SK-N-MC (cell line): Measurements from ENCODE around the gene ARHGAP31.

Experiments
- EZH2 ChIP-seq: fragments of 200-600 bp; sonication (generic); IDR thresholded peaks from one replicate; pipeline ENCODE4 v1.6.1; 2017; ENCODE audit warnings: antibody characterized with exemption
- POLR2AphosphoS5 ChIP-seq: IDR thresholded peaks from 2 replicates; pipeline ENCODE4 v1.6.1; 2012; ENCODE audit warnings: mild to moderate bottlenecking, low read depth, low read length, borderline replicate concordance

DNA sequence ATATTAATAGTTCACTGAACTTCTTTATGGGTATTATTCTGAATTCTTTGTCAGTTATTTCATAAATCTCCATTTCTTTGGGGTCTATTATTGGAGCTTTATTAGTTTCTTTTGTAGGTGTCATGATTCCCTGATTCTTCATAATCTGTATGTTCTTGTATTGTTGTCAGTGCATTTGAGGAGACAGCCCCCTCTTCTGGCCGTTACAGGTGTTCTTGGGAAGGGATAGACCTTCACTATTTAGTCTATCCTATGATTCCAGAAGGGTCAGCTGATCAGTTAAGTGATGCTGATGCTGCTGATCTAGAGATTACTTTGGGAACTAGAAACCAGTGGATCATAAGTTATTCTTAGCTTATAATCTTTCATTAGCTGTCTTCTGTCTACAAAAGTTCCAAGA, 134.4 kb downstream of the ARHGAP31 start:
- TF ChIP-seq EZH2 (no peak), POLR2AphosphoS5 (no peak)
